K562 (cell line): ENCODE data around the gene ATCAY. TPM values are rescaled to one million over a fixed set of nuclear protein-coding genes. Genes with fewer than 3 reads are reported as not detected.

Source experiments
- ATAC-seq: fragments of 200-7000 bp; cut with Tn5 transposase; 3 replicates; pipeline ENCODE4 v1.9.1; 2020; ENCODE audit warnings: moderate library complexity
- BruUV-seq: library from RNA; stranded (reverse); fragments of 400-500 nt; replicated peaks from 2 replicates; lab custom pipeline; 2021; lab: Mats Ljungman, UMichigan
- CTCF ChIA-PET: fragments of 300-600 bp; formaldehyde crosslinking; extraction: SDS; loops from one replicate; lab custom pipeline; 2021; ENCODE audit warnings: low intra/inter-chr PET ratio; lab: Yijun Ruan, JAX
- POLR2A ChIA-PET: fragments of 300-600, 350-650 bp; sonication (Branson Sonifier 250); formaldehyde crosslinking; extraction: SDS; loops from one replicate; lab custom pipeline; 2021; ENCODE audit warnings: antibody characterized with exemption, inconsistent platforms; lab: Yijun Ruan, JAX
- DNase-seq, 4 experiments: peaks; one replicate each; pipeline versions ENCODE4 v3.0.0 to v3.0.0-alpha.2; 2011 to 2018; ENCODE audit warnings: low spot score in 3 of 4, mixed read lengths in 3 of 4; ENCODE audit errors: extremely low read depth in 1 of 4
- FAIRE-seq: peaks from 2 replicates; lab custom pipeline; 2011; peaks lifted over from hg19 to GRCh38; lab: Jason Lieb, UNC
- H2AFZ ChIP-seq: 2 replicates; pipeline ENCODE4 v1.6.0; 2011; ENCODE audit warnings: low read depth, low read length, control low read depth, inconsistent platforms
- H3K27ac ChIP-seq: fragments of 200-600 bp; 3 replicates; pipeline ENCODE4 v1.8.0; 2011; ENCODE audit warnings: low read depth, mild to moderate bottlenecking, control low read depth, inconsistent platforms, low read length, moderate library complexity, mixed read lengths; ENCODE audit errors: extremely low read depth
- H3K27me3 ChIP-seq, 2 experiments: fragments of 300-600 bp in 1 of 2; 2 replicates in 1 of 2; 3 replicates in 1 of 2; pipeline versions ENCODE4 v1.6.0 to v1.8.0; 2011; ENCODE audit warnings: inconsistent platforms in 2 of 2, low read length in 2 of 2, mild to moderate bottlenecking in 1 of 2, mixed read lengths in 1 of 2, moderate library complexity in 1 of 2; ENCODE audit not compliant: control insufficient read depth in 2 of 2, insufficient read depth in 2 of 2
- H3K36me3 ChIP-seq: fragments of 300-600 bp; 3 replicates; pipeline ENCODE4 v1.8.0; 2011; ENCODE audit warnings: mild to moderate bottlenecking, low read length, inconsistent platforms; ENCODE audit not compliant: control insufficient read depth, insufficient read depth
- H3K4me1 ChIP-seq, 2 experiments: fragments of 200-600 bp in 1 of 2; replicated peaks in 1 of 2; 2 replicates in 1 of 2; 3 replicates in 1 of 2; pipeline versions ENCODE4 v1.5.1 to v1.8.0; 2011; ENCODE audit warnings: inconsistent platforms in 2 of 2, low read length in 2 of 2, mild to moderate bottlenecking in 1 of 2, mixed read lengths in 1 of 2, moderate library complexity in 1 of 2; ENCODE audit not compliant: control insufficient read depth in 2 of 2, insufficient read depth in 2 of 2
- H3K4me2 ChIP-seq: 2 replicates; pipeline ENCODE4 v1.6.1; 2011; ENCODE audit warnings: low read length, control low read depth, inconsistent platforms, mixed read lengths; ENCODE audit not compliant: insufficient read depth
- H3K4me3 ChIP-seq: fragments of 200-600 bp; sonication (generic), shearing (Covaris generic); 2 replicates; pipeline ENCODE4 v1.5.1; 2016; ENCODE audit warnings: control low read depth, inconsistent platforms
- H3K79me2 ChIP-seq: fragments of 200-600 bp; 3 replicates; pipeline ENCODE4 v1.8.0; 2011; ENCODE audit warnings: low read length, inconsistent platforms; ENCODE audit not compliant: control insufficient read depth, insufficient read depth
- H3K9ac ChIP-seq, 2 experiments: 2 replicates each; pipeline versions ENCODE4 v1.6.0 to v1.6.1; 2011; ENCODE audit warnings: low read depth in 2 of 2, low read length in 2 of 2, control low read depth in 1 of 2, inconsistent platforms in 1 of 2, mild to moderate bottlenecking in 1 of 2, mixed read lengths in 1 of 2; ENCODE audit not compliant: insufficient read depth in 1 of 2
- H3K9me1 ChIP-seq: one replicate; pipeline ENCODE4 v1.6.0; 2011; ENCODE audit warnings: inconsistent platforms, mild to moderate bottlenecking, low read length, moderate library complexity; ENCODE audit not compliant: control insufficient read depth, insufficient read depth
- H3K9me3 ChIP-seq: replicated peaks from 2 replicates; pipeline ENCODE4 v1.5.1; 2011; ENCODE audit warnings: low read depth, low read length, inconsistent platforms; ENCODE audit not compliant: control insufficient read depth, insufficient read depth
- H4K20me1 ChIP-seq: replicated peaks from 2 replicates; pipeline ENCODE4 v1.6.1; 2011; ENCODE audit warnings: low read length, inconsistent platforms, mixed read lengths; ENCODE audit not compliant: control insufficient read depth, insufficient read depth
- ADNP ChIP-seq: fragments of 200-800 bp; sonication (Bioruptor generic); IDR thresholded peaks from 2 replicates; pipeline ENCODE4 v1.6.1; 2016; ENCODE audit warnings: missing genetic modification characterization, missing compliant biosample characterization
- BCOR ChIP-seq: fragments of 450-650 bp; IDR thresholded peaks from 2 replicates; pipeline ENCODE4 v1.6.1; 2016
- CBX1 ChIP-seq: sonication (generic); IDR thresholded peaks from 2 replicates; pipeline ENCODE4 v1.6.1; 2016; ENCODE audit warnings: antibody characterized with exemption, low read depth, mild to moderate bottlenecking
- CBX3 ChIP-seq, 2 experiments: IDR thresholded peaks; 1 replicate in 1 of 2; 2 replicates in 1 of 2; pipeline ENCODE4 v1.6.1; 2012; ENCODE audit warnings: inconsistent platforms in 2 of 2, low read length in 2 of 2, borderline replicate concordance in 1 of 2, control low read depth in 1 of 2
- ELF1 ChIP-seq: fragments of 200-800 bp; sonication (Bioruptor generic); IDR thresholded peaks from 2 replicates; pipeline ENCODE4 v1.6.1; 2016; ENCODE audit warnings: missing genetic modification characterization, missing compliant biosample characterization
- GATAD2B ChIP-seq: fragments of 450-650 bp; IDR thresholded peaks from 2 replicates; pipeline ENCODE4 v1.6.1; 2017; ENCODE audit warnings: mild to moderate bottlenecking, borderline replicate concordance
- JUND ChIP-seq, 2 experiments: IDR thresholded peaks; 2 replicates in 1 of 2; 3 replicates in 1 of 2; pipeline ENCODE4 v1.6.1; 2011; ENCODE audit warnings: borderline replicate concordance in 2 of 2, low read depth in 2 of 2, low read length in 2 of 2, improper control_type of control experiment in 1 of 2, missing biosample characterization in 1 of 2, missing genetic modification characterization in 1 of 2, missing genetic modification reagents in 1 of 2
- L3MBTL2 ChIP-seq: fragments of 450-650 bp; IDR thresholded peaks from 2 replicates; pipeline ENCODE4 v1.6.1; 2016; ENCODE audit warnings: mild to moderate bottlenecking, moderate library complexity
- SAP30 ChIP-seq: fragments of 200-600 bp; sonication (generic); IDR thresholded peaks from 2 replicates; pipeline ENCODE4 v1.6.1; 2012; ENCODE audit warnings: borderline replicate concordance, low read depth, mild to moderate bottlenecking, moderate library complexity, low read length, control low read depth, inconsistent platforms; ENCODE audit not compliant: insufficient read depth, poor library complexity, severe bottlenecking
- SRSF1 ChIP-seq: fragments of 200-400 bp; formaldehyde crosslinking; IDR thresholded peaks from 2 replicates; pipeline ENCODE4 v1.6.1; 2017; ENCODE audit warnings: mild to moderate bottlenecking, low read depth, low read length, moderate library complexity
- WGBS: fragments of 100-300 bp; shearing (Covaris generic); methylation state at CpG from one replicate; pipeline ENCODE4 v1.1.6; 2016; ENCODE audit warnings: low coverage, mixed read lengths; ENCODE audit not compliant: insufficient coverage; ENCODE audit errors: missing lambda C conversion rate; 5-methylcytosine and 5-hydroxymethylcytosine counted together
- in situ Hi-C: fragments of 300-500 bp; cut with MboI; formaldehyde crosslinking; loops from 4 replicates; pipeline ENCODE4 v1.15.0; 2018; ENCODE audit warnings: inconsistent platforms, mixed read lengths
- intact Hi-C: fragments of 100-400 bp; cut with micrococcal nuclease; formaldehyde crosslinking; loops from 2 replicates; pipeline ENCODE4 v1.14.2; 2022
- polyA plus RNA-seq, 8 experiments: library from polyadenylated mRNA; depleted of rRNA in 4 of 8; stranded (reverse) in 5 of 8; unstranded in 3 of 8; fragments of >200 nt; fragmentation: Nextera tagmentation in 2 of 8; fragmentation: Illumina TruSeq in 1 of 8; extraction: Ambion mirVana in 2 of 8; extraction: Trizol in 1 of 8; gene quantifications; 2 replicates each; pipeline versions ENCODE4 v1.2.1 to v1.2.3, GENCODE V29; 2011 to 2014; ENCODE audit warnings: inconsistent platforms in 1 of 8, missing spikeins in 1 of 8
- total RNA-seq, 7 experiments: library from RNA; depleted of rRNA in 6 of 7; stranded (reverse); fragments of >200 nt in 6 of 7; fragmentation: Illumina TruSeq in 2 of 7; extraction: Trizol in 2 of 7; gene quantifications; 2 replicates each; pipeline versions ENCODE4 v1.2.1 to v1.2.3, GENCODE V29; 2011 to 2021; ENCODE audit warnings: low replicate concordance in 1 of 7
- TF ChIP-seq, protein P1 (sequence below): IDR thresholded peaks from 2 replicates; pipeline ENCODE4 v1.6.1; 2011; ENCODE audit warnings: borderline replicate concordance, low read depth, mild to moderate bottlenecking, moderate library complexity, low read length; ENCODE audit not compliant: insufficient read depth, poor library complexity, severe bottlenecking
- TF ChIP-seq, protein P2 (sequence below): fragments of 450-650 bp; IDR thresholded peaks from 2 replicates; pipeline ENCODE4 v1.6.1; 2017; ENCODE audit warnings: antibody characterized with exemption, mild to moderate bottlenecking

Gene ATCAY
- total and polyA plus RNA-seq, 9 of the 15 experiments (the other 6 are each of a cell fraction or from before 2014, with no cell fraction given), result not detected

DNA sequence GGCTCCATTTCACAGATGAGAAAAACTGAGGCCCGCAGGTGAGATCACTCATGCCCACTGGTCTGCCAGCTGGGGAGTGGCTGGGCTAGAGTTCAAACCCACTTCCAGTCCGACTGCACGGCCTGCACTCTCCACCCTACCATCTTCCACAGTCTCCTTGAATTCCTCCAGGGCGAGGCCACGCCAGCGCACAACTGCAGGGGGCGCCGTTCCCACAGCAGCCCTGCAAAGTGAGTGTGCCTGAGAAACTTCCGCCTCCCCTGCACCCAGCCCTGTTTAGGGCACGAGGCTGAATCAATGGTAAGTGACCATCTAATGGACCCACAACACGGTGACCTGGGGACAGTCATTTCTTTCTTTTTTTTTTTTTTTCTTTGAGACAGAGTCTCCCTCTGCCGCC lies 829 bp upstream of the ATCAY start:
- Histone ChIP-seq H4K20me1 (peaks cover 4% of the 10 kb centered on the region; the same call in 1 of the 2 replicates), H3K4me1 (peaks cover 0 to 4% of the 10 kb centered on the region in 2 experiments; a peak in 2 of 5 replicates), H3K4me3 (no peak overlapping the region), H3K4me2 (no peak overlapping the region), H2AFZ (no peak overlapping the region), H3K27ac (no peak overlapping the region), H3K9me1 (no peaks in the 10 kb centered on the region), H3K79me2 (no peaks in the 10 kb centered on the region), H3K9ac (no peak overlapping the region), H3K9me3 (no peaks in the 10 kb centered on the region), H3K27me3 (peaks cover 11 to 32% of the 10 kb centered on the region in 2 experiments; a peak in 4 of 5 replicates), H3K36me3 (no peaks in the 10 kb centered on the region)
- intact Hi-C loops (no loop called here), in situ Hi-C loops (no loop called here)
- POLR2A ChIA-PET, result interaction anchor here (1.2 kb wide), 1 partner anchor 16 kb away, joined by 6 read pairs; no protein-coding TSS in a partner anchor
- WGBS, result 5% methylated on average over 12 of the region's 12 CpGs
- DNase-seq, result peak in 2 of 4 experiments; percentile 33 to 34
- no TSS peak for BruUV-seq
- no peak for FAIRE-seq
- CTCF ChIA-PET, result no interaction called here
- peak; percentile 67; the same call in 2 of the 3 replicates for ATAC-seq
- TF ChIP-seq L3MBTL2 (no peak), BCOR (peak; percentile 45; the same call in 1 of the 2 replicates), CBX3 (IDR thresholded peaks at IDR 0.05; ENCODE audit: borderline replicate concordance in 1 of 2, low read length in 2 of 2) (0 out of 3 replicates have a peak, but pooled peaks of 1 of the 2 experiments have one; percentile 57), JUND (IDR thresholded peaks at IDR 0.05; ENCODE audit: borderline replicate concordance, low read depth, low read length) (0 out of 2 replicates have a peak, but pooled peaks have one; percentile 6), JUND (tag; IDR thresholded peaks at IDR 0.05; ENCODE audit: borderline replicate concordance, low read depth, low read length) (no peak), SAP30 (no peak), ADNP (peak; percentile 54), ELF1 (tag) (no peak), GATAD2B (no peak), CBX1 (0 out of 2 replicates have a peak, but pooled peaks have one; percentile 34), SRSF1 (no peak)
- TF ChIP-seq, protein P1, sequence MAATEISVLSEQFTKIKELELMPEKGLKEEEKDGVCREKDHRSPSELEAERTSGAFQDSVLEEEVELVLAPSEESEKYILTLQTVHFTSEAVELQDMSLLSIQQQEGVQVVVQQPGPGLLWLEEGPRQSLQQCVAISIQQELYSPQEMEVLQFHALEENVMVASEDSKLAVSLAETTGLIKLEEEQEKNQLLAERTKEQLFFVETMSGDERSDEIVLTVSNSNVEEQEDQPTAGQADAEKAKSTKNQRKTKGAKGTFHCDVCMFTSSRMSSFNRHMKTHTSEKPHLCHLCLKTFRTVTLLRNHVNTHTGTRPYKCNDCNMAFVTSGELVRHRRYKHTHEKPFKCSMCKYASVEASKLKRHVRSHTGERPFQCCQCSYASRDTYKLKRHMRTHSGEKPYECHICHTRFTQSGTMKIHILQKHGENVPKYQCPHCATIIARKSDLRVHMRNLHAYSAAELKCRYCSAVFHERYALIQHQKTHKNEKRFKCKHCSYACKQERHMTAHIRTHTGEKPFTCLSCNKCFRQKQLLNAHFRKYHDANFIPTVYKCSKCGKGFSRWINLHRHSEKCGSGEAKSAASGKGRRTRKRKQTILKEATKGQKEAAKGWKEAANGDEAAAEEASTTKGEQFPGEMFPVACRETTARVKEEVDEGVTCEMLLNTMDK, result peak; percentile 61
- TF ChIP-seq, protein P2, sequence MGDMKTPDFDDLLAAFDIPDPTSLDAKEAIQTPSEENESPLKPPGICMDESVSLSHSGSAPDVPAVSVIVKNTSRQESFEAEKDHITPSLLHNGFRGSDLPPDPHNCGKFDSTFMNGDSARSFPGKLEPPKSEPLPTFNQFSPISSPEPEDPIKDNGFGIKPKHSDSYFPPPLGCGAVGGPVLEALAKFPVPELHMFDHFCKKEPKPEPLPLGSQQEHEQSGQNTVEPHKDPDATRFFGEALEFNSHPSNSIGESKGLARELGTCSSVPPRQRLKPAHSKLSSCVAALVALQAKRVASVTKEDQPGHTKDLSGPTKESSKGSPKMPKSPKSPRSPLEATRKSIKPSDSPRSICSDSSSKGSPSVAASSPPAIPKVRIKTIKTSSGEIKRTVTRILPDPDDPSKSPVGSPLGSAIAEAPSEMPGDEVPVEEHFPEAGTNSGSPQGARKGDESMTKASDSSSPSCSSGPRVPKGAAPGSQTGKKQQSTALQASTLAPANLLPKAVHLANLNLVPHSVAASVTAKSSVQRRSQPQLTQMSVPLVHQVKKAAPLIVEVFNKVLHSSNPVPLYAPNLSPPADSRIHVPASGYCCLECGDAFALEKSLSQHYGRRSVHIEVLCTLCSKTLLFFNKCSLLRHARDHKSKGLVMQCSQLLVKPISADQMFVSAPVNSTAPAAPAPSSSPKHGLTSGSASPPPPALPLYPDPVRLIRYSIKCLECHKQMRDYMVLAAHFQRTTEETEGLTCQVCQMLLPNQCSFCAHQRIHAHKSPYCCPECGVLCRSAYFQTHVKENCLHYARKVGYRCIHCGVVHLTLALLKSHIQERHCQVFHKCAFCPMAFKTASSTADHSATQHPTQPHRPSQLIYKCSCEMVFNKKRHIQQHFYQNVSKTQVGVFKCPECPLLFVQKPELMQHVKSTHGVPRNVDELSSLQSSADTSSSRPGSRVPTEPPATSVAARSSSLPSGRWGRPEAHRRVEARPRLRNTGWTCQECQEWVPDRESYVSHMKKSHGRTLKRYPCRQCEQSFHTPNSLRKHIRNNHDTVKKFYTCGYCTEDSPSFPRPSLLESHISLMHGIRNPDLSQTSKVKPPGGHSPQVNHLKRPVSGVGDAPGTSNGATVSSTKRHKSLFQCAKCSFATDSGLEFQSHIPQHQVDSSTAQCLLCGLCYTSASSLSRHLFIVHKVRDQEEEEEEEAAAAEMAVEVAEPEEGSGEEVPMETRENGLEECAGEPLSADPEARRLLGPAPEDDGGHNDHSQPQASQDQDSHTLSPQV, result no peak
